GM12864 (cell line): ENCODE results near the gene FABP7.

ENCODE experiments used
- DNase-seq: peaks from one replicate; pipeline ENCODE4 v3.0.0-alpha.2; 2011; ENCODE audit warnings: low read depth
- H3K4me3 ChIP-seq: 2 replicates; pipeline ENCODE4 v1.5.1; 2011; ENCODE audit warnings: mild to moderate bottlenecking, low read depth, low read length, control low read depth
- TF ChIP-seq, protein P1 (sequence below): IDR thresholded peaks from 2 replicates; pipeline ENCODE4 v1.5.1; 2011; ENCODE audit warnings: low read depth, mild to moderate bottlenecking, moderate library complexity, low read length, control low read depth, inconsistent platforms; ENCODE audit errors: missing control alignments

FABP7 gene

GRCh38 chr6:122791310-122791679, 11.8 kb downstream of the FABP7 start:
- TF ChIP-seq, protein P1, sequence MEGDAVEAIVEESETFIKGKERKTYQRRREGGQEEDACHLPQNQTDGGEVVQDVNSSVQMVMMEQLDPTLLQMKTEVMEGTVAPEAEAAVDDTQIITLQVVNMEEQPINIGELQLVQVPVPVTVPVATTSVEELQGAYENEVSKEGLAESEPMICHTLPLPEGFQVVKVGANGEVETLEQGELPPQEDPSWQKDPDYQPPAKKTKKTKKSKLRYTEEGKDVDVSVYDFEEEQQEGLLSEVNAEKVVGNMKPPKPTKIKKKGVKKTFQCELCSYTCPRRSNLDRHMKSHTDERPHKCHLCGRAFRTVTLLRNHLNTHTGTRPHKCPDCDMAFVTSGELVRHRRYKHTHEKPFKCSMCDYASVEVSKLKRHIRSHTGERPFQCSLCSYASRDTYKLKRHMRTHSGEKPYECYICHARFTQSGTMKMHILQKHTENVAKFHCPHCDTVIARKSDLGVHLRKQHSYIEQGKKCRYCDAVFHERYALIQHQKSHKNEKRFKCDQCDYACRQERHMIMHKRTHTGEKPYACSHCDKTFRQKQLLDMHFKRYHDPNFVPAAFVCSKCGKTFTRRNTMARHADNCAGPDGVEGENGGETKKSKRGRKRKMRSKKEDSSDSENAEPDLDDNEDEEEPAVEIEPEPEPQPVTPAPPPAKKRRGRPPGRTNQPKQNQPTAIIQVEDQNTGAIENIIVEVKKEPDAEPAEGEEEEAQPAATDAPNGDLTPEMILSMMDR = no peak
- H3K4me3 ChIP-seq = no peak overlapping the region
- no peak for DNase-seq

- DNase-seq = no peak
- TF ChIP-seq, protein P1 = no peak
- no peak overlapping the region for H3K4me3 ChIP-seq
Measured at GRCh38 chr6:122792766-122793165, 13.2 kb downstream of the FABP7 start.

DNA sequence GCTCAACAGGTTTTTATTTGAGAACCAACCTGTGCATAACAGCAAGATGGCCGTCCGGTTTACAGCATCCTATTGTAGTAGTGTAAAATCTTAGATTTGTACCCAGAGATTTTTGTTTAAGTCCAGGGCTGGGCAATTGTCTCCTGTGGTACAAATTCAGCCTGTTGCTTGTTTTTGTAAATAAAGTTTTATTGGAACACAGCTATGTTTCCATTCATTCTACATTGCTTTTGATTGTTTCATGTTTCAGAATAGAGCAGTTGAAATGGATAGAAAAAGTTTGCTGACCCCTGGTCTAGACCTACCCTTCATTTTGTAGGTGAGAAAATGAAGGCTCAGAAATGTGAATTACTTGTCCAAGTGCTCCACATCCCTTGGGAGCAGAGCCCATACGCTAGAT, 18.0 kb downstream of the FABP7 start:
- TF ChIP-seq, protein P1 = no peak
- no peak overlapping the region for H3K4me3 ChIP-seq
- no peak for DNase-seq

DNA sequence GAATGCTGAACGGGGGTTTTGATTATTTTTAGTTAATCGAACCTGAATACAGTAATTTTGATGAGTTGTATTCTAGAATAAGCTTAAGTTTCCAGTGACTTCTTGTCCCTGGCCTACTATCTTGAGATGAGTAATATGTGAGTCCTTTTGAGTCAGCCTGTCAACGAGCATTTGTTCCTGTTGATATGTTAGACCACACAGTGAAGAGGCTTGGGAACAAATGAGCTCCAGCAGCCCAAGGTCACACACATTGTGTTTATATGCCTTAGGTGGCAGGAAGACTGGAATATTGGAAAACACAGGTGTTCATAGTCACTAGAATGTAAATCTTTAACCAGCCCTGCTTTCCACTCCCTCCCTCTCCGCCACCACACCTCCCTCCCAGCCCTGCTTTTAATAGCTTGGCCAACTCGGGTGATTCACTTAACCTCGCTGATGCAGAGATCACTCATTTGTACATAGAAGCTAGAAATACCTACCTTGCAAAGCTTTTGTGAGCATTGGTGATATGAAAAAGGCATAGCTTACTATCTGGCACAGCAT, 18.7 kb downstream of the FABP7 start:
- no peak overlapping the region for H3K4me3 ChIP-seq
- TF ChIP-seq, protein P1 = no peak
- DNase-seq = no peak

DNA sequence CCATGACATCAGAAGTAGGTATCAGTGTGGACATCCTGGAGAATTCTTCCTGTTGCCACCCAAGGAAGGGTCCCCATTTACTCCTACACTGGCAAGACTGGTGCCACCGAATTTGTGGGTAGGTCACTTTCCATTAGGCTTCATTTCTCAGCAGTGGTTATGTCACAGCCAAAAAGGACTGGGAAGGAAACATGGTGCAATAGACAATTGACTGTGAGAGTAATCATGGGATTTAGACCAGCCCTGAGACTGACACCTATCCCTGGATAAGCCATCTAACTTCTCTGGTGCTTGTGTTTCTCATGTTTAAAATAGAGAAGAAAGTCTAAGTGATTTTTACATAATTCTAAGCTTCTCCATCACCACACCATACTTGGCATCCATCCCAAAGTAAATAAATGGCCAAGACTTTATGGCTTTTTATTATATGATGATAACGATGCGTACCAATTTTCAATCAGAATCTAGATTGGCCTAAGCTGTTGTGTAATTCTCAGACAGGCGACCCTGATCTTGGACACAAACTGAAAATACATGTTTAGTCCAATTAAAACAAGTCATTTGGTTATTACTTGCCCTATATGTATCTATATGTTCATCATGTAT, 19.7 kb downstream of the FABP7 start:
- TF ChIP-seq, protein P1 = no peak
- H3K4me3 ChIP-seq = no peak overlapping the region
- DNase-seq = no peak

DNA sequence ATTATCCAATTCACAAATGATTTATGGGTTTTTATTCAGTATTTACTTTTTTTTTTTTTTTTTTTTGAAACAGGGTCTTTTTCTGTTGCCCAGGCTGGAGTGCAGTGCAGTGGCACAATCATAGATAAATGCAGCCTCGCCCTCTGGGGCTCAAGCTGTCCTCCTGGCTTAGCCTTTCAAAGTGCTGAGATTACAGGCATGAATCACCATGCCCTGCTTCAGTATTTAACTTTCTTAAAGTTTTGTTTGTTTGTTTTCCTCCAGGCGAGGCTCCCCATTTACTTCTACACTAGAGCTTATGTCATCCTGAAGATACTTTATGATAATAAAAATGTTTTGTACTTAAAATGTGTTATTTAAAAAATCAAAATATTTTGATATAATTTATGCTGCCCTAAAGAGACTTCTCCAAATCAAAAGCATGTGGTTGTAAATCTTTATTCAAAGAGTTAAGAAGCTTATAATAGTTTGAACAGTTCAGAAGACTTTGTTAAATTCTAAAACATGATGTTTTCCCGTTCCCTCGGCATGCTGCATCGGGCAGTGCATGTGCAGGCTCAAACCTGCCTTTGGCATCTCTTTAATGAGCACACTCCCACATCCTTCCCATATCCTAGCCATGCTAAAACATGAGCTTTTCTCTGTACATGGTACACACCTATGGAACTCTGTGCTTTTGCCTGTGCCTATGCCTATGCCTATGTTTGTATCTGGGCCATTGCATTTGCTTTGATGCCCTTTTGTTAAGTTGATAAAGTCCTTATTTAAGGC, 20.6 kb downstream of the FABP7 start:
- TF ChIP-seq, protein P1 = no peak
- DNase-seq = no peak
- no peak overlapping the region for H3K4me3 ChIP-seq
